ENCODE data around the gene PALLD.
A peak's percentile ranks its signal among the peaks of the same experiment; 100 is the strongest.

The PALLD gene

DNA sequence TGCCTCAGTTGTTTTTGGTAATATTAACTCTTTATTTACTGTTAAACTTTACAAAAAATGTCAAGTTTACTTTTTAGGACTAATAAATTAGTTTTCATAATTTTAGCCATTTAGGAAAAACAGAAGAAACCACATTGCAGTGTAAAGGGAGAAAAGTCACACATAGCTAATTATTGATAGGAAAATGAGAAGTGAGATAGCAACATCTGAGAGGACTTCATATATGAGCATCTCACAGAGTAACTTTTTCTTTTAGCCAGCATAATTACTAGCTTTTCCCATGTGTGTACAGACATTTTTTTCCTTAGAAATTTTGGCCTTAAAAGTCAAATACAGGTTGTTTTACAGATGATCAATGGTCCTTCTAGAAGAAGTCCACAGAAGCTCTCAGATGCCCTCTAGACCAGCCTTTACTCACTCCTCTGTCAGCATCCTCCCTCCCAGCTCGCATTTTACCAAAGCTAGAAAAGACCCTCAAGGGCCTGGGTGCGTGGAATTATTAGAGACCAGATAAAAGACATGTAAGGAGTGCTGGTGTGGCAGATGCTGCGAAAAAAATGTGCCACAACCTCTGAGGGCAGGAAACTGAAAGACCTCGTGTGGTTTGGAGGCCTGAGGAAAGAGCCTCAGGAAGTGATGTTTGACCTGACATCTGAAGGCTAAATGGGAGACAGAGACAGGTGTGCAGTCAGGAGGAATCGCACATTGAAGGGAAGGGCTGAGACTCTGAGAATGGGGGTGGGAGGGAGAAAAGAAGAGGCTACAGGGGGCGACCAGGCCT lies 356.3 kb downstream of the PALLD start:
- DNase-seq (ENCODE audit: low spot score): no peak

DNA sequence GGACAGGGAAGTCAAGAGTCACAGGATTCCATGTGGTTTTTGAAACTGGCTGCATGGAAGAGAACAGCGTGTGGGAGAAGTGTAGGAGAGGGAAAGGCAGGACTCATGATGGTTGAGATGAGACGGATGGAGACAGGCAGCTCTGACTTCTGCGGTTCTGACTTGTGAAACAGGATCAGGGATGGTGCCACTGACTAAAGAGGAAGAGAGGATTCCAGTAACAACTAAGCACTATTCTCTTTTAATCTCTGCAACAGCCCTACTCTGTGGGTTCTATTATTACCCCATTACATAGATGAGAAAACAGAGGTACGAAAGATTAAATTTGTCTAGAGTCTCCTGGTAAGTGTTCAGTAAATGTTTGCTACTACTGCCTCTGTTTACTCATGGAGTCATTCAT lies 356.9 kb downstream of the PALLD start:
- no peak for DNase-seq (ENCODE audit: low spot score)

DNA sequence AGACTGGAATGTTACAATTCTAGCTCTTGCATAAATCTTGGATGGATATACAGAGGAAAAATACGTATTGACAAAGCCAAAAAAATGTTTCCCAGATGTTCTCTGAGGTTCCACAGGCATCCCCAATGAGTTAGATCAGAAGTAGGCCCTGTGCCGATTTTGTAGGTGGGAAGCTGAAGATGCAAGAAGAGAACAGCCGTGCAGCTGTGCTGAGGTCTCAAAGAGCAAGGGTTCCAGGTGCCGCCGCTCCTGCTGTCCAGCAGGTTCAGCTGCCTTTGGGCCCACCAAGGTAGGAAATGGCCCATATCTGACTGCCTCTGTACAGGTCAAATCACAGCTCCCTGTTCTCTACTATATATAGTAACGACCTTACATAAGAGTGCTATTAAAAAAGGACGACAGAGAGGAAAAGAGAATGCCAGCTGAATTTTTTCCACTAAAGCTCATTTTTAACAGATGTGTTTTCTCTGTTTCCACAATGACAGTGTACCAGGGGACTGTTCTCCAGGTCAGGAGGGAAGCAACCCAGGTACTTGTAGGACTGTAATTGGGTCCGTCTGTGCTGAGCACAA lies 357.6 kb downstream of the PALLD start:
- DNase-seq (ENCODE audit: low spot score): no peak

DNA sequence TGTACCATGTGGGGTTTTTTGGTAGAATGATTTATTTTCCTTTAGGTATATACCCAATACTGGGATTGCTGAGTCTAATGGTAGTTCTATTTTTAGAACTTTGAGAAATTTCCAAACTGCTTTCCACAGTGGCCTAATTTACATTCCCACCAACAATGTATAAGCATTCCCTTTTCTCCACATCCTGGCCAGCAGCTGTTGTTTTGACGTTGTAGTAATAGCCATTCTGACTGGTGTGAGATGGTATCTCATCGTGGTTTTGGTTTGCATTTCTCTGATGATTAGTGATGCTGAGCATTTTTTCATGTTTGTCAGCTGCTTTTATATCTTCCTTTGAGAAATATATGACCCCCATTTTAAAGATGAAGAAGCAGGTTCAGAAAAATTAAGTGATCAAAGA lies 359.5 kb downstream of the PALLD start:
- no peak for DNase-seq (ENCODE audit: low spot score)

DNA sequence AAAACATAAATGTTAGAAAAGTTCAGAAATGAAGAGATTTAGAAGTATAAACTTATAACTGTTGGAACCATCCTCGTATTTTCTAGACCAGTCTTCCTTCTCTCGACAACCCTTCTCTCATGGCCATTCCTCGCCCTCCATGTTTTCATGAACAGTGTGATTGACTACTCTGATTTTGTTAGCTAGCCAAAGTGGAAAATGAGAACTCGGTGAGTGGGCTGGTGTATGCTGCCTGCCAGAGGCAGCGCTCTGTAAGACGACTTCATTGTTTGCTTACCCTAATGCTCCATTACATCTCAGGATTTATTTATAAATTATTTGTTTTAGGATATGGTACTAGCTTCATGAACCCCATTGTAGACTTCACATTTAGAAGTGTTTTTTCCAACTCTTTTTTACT lies 360.2 kb downstream of the PALLD start:
- no peak for DNase-seq (ENCODE audit: low spot score)

DNA sequence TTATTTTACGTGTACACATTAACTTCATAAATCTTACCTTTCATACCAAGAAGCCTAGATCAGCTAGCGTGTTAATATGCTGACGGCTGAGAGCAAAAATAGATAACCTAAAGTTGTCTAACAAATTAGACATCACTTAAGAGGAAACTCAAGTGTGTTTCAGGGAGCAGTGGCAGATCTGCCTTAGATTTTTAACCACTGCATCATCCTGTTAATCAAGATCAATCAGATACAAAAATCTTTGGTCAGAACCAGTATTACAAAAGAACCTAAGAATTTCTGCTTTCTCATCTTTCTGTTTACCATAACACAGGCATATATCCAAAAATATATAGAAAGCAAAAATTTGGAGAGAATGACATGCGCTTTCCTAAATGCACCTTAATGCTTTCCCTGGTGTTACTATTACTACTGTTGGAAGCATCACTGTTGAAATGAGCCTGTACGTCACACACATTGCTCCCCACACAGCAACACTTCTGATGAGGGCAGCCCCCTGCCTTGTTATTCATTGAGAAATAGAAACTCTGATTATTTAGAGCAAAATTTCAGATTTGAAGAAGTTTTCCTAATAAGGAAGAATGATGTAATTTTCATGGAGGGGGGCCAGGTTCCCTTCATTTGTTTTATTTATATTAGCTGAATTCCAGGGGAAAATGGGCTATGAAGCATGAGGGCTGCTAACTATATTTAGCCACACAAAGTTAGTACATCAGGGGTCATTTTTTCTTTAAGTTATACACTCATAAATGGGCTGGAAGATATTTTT lies 360.9 kb downstream of the PALLD start:
- no peak for DNase-seq (ENCODE audit: low spot score)

DNA sequence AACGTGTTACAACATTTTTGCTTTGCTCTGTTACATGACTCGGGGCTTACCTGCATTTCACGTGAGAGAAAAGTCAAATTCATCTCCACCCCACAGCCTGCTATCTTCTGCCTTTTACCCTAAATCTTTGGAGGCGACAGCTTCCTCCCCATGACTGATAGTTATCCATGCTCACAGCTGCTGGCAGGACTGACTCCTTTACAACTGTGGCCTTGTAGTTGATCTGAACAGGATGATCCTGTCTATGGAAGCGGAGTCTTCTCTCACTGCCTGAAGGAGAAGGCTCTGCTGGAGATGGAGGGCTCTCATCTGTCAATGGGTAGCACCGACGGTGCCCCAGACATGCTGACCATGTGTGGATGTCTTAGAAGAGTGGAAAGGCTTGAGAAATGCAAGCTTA lies 362.2 kb downstream of the PALLD start:
- no peak for DNase-seq (ENCODE audit: low spot score)

DNA sequence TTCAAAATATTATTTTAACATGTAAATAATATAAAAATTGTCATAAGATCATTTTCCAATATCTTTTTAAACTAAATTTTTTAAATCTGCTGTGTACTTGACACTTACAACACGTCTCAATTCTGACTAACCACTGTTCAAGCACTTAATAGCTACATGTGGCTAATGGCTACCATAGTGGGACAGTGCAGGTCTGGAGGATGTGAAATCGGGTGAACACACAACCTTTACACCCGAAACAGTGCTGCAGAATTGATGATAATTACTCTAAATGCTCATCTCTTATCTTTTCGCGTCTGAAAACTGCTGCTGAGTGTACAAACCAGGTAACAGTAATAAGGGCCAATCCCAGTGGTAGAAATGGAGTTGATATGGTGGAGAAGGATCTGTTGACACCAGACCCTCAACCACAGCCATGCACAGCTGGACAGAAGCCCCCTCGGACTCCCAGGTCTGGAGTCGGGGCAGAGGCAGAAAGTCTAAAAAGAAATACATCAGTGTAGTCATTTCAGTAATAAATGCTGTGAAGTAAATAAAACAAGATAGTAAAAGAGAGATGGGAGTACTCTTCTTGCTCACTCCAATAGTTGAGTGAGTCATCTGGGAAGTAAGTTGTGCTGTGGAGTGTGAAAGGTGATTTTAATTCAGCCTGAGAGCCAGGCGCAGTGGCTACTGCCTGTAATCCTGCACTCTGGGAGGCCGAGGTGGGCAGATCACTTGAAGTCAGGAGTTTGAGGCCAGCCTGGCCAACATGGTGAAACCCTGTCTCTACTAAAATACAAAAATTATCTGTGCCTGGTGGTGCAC lies 363.2 kb downstream of the PALLD start:
- no peak for DNase-seq (ENCODE audit: low spot score)

DNA sequence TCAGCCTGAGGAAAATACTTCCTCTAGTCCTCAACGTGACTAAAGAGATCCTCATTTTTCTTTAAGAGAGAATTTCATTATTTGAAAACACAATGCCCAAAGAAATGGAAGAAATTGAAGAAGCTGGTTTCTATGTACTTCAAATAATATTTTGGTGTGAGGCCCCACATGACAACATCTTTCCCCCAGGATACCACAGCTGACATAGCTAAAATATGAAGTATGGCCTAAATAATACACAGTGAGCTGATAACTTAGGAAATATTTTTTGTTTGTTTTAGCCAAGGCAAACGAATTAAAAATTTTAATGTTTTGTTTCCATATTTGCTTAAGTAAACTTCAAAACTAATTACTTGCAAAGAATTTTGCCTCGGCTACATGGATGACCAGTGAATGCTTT lies 364.0 kb downstream of the PALLD start:
- DNase-seq (ENCODE audit: low spot score): no peak

DNA sequence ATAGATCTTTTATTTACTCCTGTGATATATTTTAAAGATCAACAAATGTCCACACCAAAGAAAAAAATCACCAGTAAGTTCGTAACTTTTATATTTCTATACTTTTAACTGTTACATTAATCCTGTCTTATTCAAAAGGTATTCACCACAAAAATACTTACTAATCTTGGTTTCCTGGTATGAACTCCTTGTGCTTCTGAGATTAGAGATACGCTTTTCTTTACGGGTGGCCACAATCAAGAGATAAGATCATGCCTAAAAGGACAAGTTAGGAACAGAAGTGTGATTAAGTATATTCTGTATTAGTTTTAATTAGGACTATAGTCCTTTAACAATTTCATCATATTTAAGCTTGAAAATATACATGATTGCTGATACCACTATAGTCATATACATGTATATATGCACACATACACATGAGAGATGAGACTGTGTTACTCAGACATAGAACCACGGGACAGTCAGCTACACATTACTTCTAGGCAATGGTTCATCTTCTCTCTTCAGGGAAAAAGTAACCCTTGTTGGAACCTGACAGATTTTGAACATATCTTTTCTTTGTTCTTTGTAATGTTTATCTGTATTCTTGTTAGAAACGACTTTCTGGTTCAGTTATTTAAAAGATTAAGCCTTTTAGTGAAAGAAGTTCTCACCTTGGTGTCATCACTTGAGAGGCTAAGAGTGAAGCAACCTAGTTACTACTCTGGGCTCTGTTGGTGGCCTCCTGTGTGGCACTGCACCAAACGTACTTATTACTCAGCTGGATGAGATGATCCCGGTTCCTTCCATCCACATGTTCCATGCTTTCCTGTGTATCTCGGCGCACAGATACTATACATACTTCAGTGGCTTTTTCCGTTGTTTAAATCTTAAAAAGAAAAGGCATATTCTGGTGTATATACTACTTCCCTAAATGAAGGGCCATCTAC lies 367.1 kb downstream of the PALLD start:
- no peak for DNase-seq (ENCODE audit: low spot score)

DNA sequence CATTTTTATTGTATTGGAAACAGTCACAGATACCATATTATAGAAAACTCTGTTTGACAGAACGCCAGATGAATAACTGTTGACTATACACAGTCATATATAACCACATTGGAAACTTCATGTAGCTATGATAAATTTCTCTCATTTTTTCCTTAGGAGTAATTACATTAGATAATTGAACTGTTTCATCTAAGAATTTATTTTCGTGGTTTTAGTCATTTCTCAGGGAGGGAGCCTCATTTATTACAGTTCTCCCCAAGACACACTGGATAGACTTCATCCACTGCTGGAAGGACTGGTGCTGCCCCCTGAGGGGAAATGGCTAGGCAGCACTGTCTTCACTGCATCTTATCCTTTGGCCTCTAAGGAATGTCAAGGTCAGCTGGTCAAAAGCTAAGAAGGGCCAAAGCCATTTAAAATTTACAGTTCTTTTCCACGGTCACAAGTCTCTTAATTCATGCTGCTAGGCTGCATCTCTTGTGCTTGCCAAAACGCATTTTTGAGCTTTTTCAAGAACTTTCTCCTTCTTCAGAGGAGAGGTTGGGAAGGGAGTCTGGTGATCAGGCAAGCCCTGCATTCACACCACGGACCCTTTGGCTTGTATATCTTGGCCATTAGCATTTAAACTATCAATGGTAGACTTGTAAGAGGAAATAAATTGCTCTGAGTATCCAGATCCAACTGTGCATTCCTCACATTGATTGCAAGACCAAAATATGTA lies 368.1 kb downstream of the PALLD start:
- peak; percentile 11 for DNase-seq (ENCODE audit: low spot score)

DNA sequence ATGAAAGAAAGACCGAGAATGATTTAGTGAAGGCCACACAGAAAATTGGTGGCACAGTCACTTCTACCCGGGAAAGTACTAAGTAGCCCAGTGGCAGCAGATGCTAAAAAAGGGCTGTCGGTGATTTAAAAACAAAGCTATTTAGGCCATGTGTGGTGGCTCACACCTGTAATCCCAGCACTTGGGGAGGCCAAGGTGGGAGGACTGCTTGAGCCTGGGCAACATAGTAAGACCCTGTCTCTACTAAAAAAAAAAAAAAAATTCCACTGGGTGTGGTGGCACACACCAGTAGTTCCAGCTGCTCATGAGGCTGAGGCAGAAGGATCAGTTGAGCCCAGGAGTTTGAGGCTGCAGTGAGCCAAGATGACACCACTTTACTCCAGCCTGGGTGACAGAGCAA lies 369.0 kb downstream of the PALLD start:
- no peak for DNase-seq (ENCODE audit: low spot score)

DNA sequence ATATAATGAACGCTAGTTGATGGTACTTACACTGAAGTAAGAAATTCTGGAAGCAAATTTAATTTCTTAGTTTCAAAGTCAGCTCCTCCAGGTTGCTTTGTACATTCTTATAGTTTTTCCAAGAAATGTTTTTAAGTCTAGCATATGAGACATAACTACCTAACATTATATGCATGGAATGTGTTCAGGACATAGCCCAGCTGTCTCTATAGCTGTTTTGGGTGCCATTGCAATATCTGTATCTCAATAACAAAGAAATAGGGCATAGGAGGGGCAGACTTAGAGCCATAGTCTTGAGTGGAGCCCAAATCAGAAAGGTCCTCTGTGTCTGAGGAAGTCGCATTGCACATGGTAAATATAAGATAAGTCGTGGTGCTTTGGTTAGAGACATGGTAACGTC lies 369.8 kb downstream of the PALLD start:
- no peak for DNase-seq (ENCODE audit: low spot score)

DNA sequence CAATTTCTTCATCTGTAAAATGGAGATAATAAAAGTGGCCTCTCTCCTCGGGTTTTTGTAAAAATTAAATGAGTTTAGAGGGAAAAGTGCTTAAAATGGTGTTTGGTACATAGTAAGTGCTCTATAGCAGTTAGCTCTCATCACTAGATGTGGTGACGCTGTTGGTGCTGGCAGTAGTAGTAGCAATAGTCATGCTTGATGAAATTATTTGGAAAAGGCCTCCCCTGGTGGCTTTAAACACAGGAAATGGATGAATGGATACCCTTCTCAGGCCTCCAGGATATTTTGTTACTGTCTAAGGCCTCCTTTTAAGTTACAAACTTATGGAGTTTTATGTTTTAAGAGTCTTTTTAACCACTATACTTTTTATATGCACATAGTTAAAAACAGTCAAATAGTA lies 370.3 kb downstream of the PALLD start:
- DNase-seq (ENCODE audit: low spot score): no peak

DNA sequence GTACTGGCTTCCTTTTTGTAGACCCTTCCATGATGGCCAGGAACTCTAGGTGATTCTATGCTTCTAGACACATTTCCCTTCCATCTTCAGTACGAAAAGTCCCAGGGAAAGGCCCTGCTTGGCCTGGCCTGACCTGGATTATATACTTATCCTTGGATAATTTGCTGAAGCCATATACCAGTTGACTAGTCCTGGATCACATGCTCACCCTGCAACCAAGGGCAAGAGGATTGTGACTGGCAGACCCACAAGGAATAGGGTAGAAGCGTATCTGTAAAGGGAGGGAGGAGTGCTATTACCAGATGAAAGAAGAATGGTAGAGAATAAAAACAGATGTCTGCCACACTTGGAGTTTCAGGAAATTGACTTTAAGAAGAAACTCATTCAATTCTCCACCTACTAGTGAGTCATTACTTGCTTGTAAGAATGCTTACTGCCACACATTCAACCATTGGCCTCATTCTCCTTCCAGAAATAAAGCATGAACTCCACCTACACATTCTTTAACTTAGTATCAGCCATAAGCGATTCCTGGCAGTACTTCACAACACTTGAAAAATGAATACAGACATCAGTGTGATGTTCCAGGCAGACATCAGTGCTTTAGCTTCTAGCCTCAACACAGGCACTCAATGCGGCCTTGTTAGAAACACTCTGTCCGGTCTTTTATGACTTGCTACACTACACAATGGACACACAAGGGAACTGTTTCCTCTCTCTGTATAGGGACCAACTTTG lies 371.4 kb downstream of the PALLD start:
- no peak for DNase-seq (ENCODE audit: low spot score)

DNA sequence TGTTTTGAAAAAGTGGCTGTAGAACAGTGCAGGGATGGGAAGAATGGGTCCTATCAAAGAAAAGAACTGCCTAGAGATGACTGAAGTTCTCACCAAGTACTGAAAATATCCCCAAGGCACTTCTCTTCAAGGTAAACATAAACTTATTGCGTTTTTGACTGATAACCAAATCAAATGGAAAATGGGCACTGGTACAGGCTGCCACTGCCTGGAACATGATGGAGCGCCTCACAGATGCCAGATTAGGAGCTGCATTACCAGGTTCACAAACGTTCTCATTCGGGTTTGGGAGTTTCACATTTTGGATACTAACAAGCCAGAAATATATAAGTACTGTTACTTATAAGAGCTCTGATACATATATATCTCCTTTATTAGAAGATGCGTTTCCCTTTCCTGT lies 371.9 kb downstream of the PALLD start:
- DNase-seq (ENCODE audit: low spot score): no peak

DNA sequence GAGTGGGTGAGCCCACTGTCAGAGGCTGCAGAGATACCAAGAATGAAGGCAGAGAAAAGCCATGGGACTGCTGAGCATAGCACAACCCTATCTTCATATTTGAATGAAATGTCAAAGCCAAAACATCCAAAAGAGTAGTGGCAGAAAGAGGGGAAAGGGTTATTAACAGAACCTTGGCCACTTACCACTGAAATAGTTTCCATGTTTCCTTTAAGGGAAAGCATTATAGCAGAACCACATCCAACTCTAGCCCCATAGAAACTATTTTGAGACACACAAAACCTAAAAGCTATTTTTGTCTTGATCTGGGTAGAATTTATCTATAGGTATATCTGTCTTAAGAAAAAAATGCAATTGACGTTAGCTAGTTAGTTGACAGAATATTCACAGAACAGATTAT lies 373.2 kb downstream of the PALLD start:
- no peak for DNase-seq (ENCODE audit: low spot score)

DNA sequence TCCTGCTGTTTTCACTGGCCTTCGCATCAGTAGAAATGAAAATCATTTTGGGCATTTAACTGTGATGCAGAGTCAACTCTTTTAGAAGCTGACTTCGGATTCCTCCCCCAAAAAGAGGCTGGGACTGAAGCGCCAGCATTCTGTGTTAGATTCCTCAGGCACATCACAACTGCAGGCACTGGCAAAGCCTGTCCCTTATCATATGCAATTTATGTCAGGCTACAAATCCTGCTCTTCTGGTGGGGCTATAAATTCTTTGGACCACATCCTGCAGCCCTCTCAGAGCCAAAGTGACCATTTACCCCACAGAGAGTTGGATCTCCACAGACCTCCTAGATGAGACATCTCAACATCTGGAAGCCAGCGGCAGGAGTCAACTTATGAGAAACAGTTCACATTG lies 374.8 kb downstream of the PALLD start:
- no peak for DNase-seq (ENCODE audit: low spot score)

DNA sequence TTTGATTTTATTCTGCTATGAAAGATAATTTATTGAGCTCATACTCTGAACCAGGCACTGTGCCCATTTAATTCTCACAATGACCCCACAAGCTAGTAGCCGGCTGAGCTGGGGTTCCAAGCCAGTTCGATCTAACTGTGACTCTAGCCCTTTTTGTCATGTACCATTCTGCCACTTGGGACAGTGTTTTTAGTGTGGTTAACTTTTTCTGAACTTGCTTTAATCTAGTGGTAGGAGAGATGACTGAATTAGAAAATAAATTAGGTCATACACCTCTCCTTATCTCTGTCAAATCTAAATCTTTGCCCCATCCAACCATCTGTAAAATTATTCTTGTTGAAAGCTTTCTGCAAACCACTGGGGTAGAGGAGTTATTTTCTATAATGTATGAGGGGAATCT lies 377.2 kb downstream of the PALLD start:
- DNase-seq (ENCODE audit: low spot score): no peak

DNA sequence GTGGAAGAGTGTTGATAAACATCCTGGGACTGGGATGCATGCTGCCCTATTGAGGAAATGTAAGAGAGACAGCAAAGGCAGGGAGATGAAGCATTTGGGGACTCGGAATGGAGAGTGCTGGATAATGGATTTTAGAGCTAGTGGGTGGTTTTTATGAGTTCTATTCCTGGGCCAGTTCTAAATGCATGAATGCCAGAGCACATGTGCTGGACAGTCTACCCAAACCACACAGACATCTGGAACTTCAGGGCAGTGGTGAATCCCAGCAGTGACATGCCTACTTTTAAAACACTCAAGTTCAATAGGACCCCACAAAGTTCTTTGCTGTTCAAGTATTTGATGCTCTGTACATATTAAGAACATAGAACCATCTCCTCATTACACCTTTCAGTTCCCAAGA lies 379.3 kb downstream of the PALLD start:
- DNase-seq (ENCODE audit: low spot score): no peak
